ENCODE data around the gene EXOC6. TPM values are rescaled to one million over a fixed set of nuclear protein-coding genes. Genes with fewer than 3 reads are reported as not detected.

Gene EXOC6
- total and polyA plus RNA-seq, 2 of the 13 experiments (the other 11 are each of a cell fraction or from before 2014, with no cell fraction given): 22.2 to 29.2 TPM

GRCh38 chr10:92965314-92965713 lies 117.0 kb downstream of the EXOC6 start:
- no peak overlapping the region for H3K4me2 ChIP-seq (ENCODE audit: low read depth, low read length)
- no peaks in the 10 kb centered on the region for H3K79me2 ChIP-seq (ENCODE audit: insufficient read depth, low read length)
- ATAC-seq: no peak
- H3K9ac ChIP-seq (ENCODE audit: insufficient read depth, low read depth, low read length): no peak overlapping the region
- in situ Hi-C loops (cut with HindIII; ENCODE audit: extremely low pct_ligation_motif_present, low pct_unique_long_range_greater_than_20kb) (no loop called here), intact Hi-C loops (cut with micrococcal nuclease; ENCODE audit: unreplicated experiment) (no loop called here)
- no peak overlapping the region for H2AFZ ChIP-seq (ENCODE audit: low read length)
- H3K27ac ChIP-seq (ENCODE audit: extremely low read length, insufficient read depth, low read length): no peak overlapping the region
- POLR2A ChIA-PET: no interaction called here
- peak; percentile 41 for DNase-seq (ENCODE audit: low spot score)
- no peaks in the 10 kb centered on the region for H3K9me3 ChIP-seq (ENCODE audit: low read length)
- H3K27me3 ChIP-seq (ENCODE audit: control insufficient read depth in 1 of 2, insufficient read depth in 2 of 2, low read length in 2 of 2): no peaks in the 10 kb centered on the region
- no peak overlapping the region for H3K4me3 ChIP-seq (replicated peaks in 1 of 3; ENCODE audit: insufficient read depth in 1 of 3, low read depth in 2 of 3, low read length in 3 of 3)
- peaks cover 0 to 1% of the 10 kb centered on the region in 2 experiments; a peak in 1 of 5 replicates for H3K36me3 ChIP-seq (replicated peaks in 1 of 2; ENCODE audit: control insufficient read depth in 1 of 2, insufficient read depth in 2 of 2, low read length in 2 of 2)
- BruUV-seq (replicated peaks): no TSS peak
- no peaks in the 10 kb centered on the region for H4K20me1 ChIP-seq (ENCODE audit: insufficient read depth, low read length)
- peaks cover 3% of the 10 kb centered on the region for H3K4me1 ChIP-seq (ENCODE audit: insufficient read depth, low read length)
- CTCF ChIA-PET (ENCODE audit: low intra/inter-chr PET ratio, low total read pairs): no interaction called here
- peak; percentile 4 for FAIRE-seq
- 98% methylated on average over 2 of the region's 2 CpGs for WGBS (ENCODE audit: low lambda C conversion rate)
- TF ChIP-seq ZFP37 (CRISPR knock-in tag; IDR thresholded peaks at IDR 0.05; ENCODE audit: borderline replicate concordance) (no peak), ZSCAN21 (CRISPR knock-in tag; IDR thresholded peaks at IDR 0.05; ENCODE audit: borderline replicate concordance) (no peak), ZNF17 (CRISPR knock-in tag; IDR thresholded peaks at IDR 0.05) (no peak), ZNF775 (CRISPR knock-in tag; IDR thresholded peaks at IDR 0.05; ENCODE audit: borderline replicate concordance) (no peak), SRSF4 (IDR thresholded peaks at IDR 0.05; ENCODE audit: low read depth, low read length, poor library complexity, severe bottlenecking) (no peak), CTCF (CRISPR knock-in tag; IDR thresholded peaks at IDR 0.05) (peak; percentile 25), REPIN1 (CRISPR knock-in tag; IDR thresholded peaks at IDR 0.05; ENCODE audit: borderline replicate concordance, low read depth) (no peak), STAG1 (CRISPR knock-in tag; IDR thresholded peaks at IDR 0.05) (peak; percentile 19), ZNF407 (CRISPR knock-in tag; IDR thresholded peaks at IDR 0.05; ENCODE audit: not compliant biosample characterization) (no peak), ZNF720 (CRISPR knock-in tag; IDR thresholded peaks at IDR 0.05) (no peak), ARID5B (CRISPR knock-in tag; IDR thresholded peaks at IDR 0.05) (0 out of 2 replicates have a peak, but pooled peaks have one; percentile 6)
